WI38 (cell line): ENCODE data around the gene BRD7.

Source experiments
- H3K4me3 ChIP-seq: 2 replicates; pipeline ENCODE4 v1.5.1; 2011; ENCODE audit warnings: low read depth, mild to moderate bottlenecking, control low read depth, low read length
- CTCF ChIP-seq: IDR thresholded peaks from 2 replicates; pipeline ENCODE4 v1.5.1; 2012; ENCODE audit warnings: low read depth, mild to moderate bottlenecking, control low read depth, low read length

Gene BRD7

GRCh38 chr16:50402298-50402895 lies 33.6 kb upstream of the BRD7 start:
- TF ChIP-seq CTCF = no peak

GRCh38 chr16:50401355-50401754 lies 32.6 kb upstream of the BRD7 start:
- TF ChIP-seq CTCF = no peak

More at GRCh38 chr16:50402298-50402895, 33.6 kb upstream of the BRD7 start:
- H3K4me3 ChIP-seq = no peak overlapping the region

GRCh38 chr16:50400967-50401348 lies 32.2 kb upstream of the BRD7 start:
- H3K4me3 ChIP-seq = no peak overlapping the region
- no peak for TF ChIP-seq CTCF

More at GRCh38 chr16:50401355-50401754, 32.6 kb upstream of the BRD7 start:
- H3K4me3 ChIP-seq = no peak overlapping the region

- no peak for TF ChIP-seq CTCF
Measured at GRCh38 chr16:50400312-50400966, 31.7 kb upstream of the BRD7 start.

GRCh38 chr16:50399411-50399810 lies 30.6 kb upstream of the BRD7 start:
- TF ChIP-seq CTCF = no peak
- H3K4me3 ChIP-seq = no peak overlapping the region

More at GRCh38 chr16:50400312-50400966, 31.7 kb upstream of the BRD7 start:
- no peak overlapping the region for H3K4me3 ChIP-seq

- no peak for TF ChIP-seq CTCF
Measured at GRCh38 chr16:50398336-50398735, 29.5 kb upstream of the BRD7 start.

GRCh38 chr16:50396761-50397535 lies 28.2 kb upstream of the BRD7 start:
- no peak overlapping the region for H3K4me3 ChIP-seq
- TF ChIP-seq CTCF = no peak

More at GRCh38 chr16:50398336-50398735, 29.5 kb upstream of the BRD7 start:
- no peak overlapping the region for H3K4me3 ChIP-seq
